ENCODE results near the gene SMARCD3. TPM values are rescaled to one million over a fixed set of nuclear protein-coding genes. Genes with fewer than 3 reads are reported as not detected.

SMARCD3 gene
- total RNA-seq, 2 experiments from 2014 or later = 1.5 to 1.9 TPM

GRCh38 chr7:151260471-151260870, 12.0 kb upstream of the SMARCD3 start:
- Histone ChIP-seq H3K4me3 (ENCODE audit: low read depth, low read length, poor library complexity, severe bottlenecking) (no peak overlapping the region), H4K20me1 (ENCODE audit: insufficient read depth, low read length) (no peaks in the 10 kb centered on the region), H2AFZ (ENCODE audit: low read length) (no peak overlapping the region), H3K9me2 (ENCODE audit: insufficient read depth, low read length) (no peaks in the 10 kb centered on the region), H3K27ac (ENCODE audit: low read depth, low read length, poor library complexity, severe bottlenecking) (no peak overlapping the region), H3K36me3 (ENCODE audit: insufficient read depth, low read length) (no peaks in the 10 kb centered on the region), H3K4me1 (ENCODE audit: insufficient read depth, low read length, poor library complexity, severe bottlenecking) (no peaks in the 10 kb centered on the region), H3K4me2 (ENCODE audit: low read length) (no peak overlapping the region), H3K9me3 (ENCODE audit: low read length) (no peaks in the 10 kb centered on the region), H3K79me2 (ENCODE audit: insufficient read depth, low read depth, low read length) (no peaks in the 10 kb centered on the region)
- TF ChIP-seq EZH2phosphoT487 (IDR thresholded peaks at IDR 0.05; ENCODE audit: borderline replicate concordance, low read depth, low read length) = no peak
- TF ChIP-seq CTCF (conservative IDR thresholded peaks at IDR 0.05; ENCODE audit: low read length) = no peak
- CTCF ChIA-PET (ENCODE audit: unreplicated experiment) = no interaction called here
- BruUV-seq (replicated peaks) = no TSS peak
- POLR2A ChIA-PET = no interaction called here
- DNase-seq (ENCODE audit: low spot score) = no peak
- intact Hi-C loops (cut with micrococcal nuclease; ENCODE audit: unreplicated experiment) = no loop called here

GRCh38 chr7:151257990-151258389, 9.5 kb upstream of the SMARCD3 start:
- no peak overlapping the region for H3K27ac ChIP-seq (ENCODE audit: low read depth, low read length, poor library complexity, severe bottlenecking)
- no peaks in the 10 kb centered on the region for H3K4me1 ChIP-seq (ENCODE audit: insufficient read depth, low read length, poor library complexity, severe bottlenecking)
- no peaks in the 10 kb centered on the region for H3K36me3 ChIP-seq (ENCODE audit: insufficient read depth, low read length)
- no peak overlapping the region for H3K4me2 ChIP-seq (ENCODE audit: low read length)
- no peaks in the 10 kb centered on the region for H4K20me1 ChIP-seq (ENCODE audit: insufficient read depth, low read length)
- H3K79me2 ChIP-seq (ENCODE audit: insufficient read depth, low read depth, low read length) = no peaks in the 10 kb centered on the region
- TF ChIP-seq CTCF (conservative IDR thresholded peaks at IDR 0.05; ENCODE audit: low read length) (no peak), EZH2phosphoT487 (IDR thresholded peaks at IDR 0.05; ENCODE audit: borderline replicate concordance, low read depth, low read length) (no peak)
- no peaks in the 10 kb centered on the region for H3K9me2 ChIP-seq (ENCODE audit: insufficient read depth, low read length)
- DNase-seq (ENCODE audit: low spot score) = no peak
- no peaks in the 10 kb centered on the region for H3K9me3 ChIP-seq (ENCODE audit: low read length)
- ChIA-PET POLR2A (no interaction called here), CTCF (ENCODE audit: unreplicated experiment) (interaction anchor here (0.5 kb wide), 1 partner anchor 101 kb away, joined by 3 read pairs; no protein-coding TSS in a partner anchor)
- intact Hi-C loops (cut with micrococcal nuclease; ENCODE audit: unreplicated experiment) = no loop called here
- H2AFZ ChIP-seq (ENCODE audit: low read length) = no peak overlapping the region
- H3K4me3 ChIP-seq (ENCODE audit: low read depth, low read length, poor library complexity, severe bottlenecking) = no peak overlapping the region
- BruUV-seq (replicated peaks) = no TSS peak

- ChIA-PET CTCF (ENCODE audit: unreplicated experiment) (interaction anchor here (0.7 kb wide), 1 partner anchor 9 kb away, joined by 4 read pairs; no protein-coding TSS in a partner anchor), POLR2A (interaction anchor here (0.6 to 0.9 kb wide), 2 partner anchors 228 to 400 kb away, joined by 3 to 4 read pairs; no protein-coding TSS in a partner anchor)
- peaks cover 4% of the 10 kb centered on the region for H3K4me1 ChIP-seq (ENCODE audit: insufficient read depth, low read length, poor library complexity, severe bottlenecking)
- BruUV-seq (replicated peaks) = no TSS peak
- H2AFZ ChIP-seq (ENCODE audit: low read length) = no peak overlapping the region
- no peaks in the 10 kb centered on the region for H3K36me3 ChIP-seq (ENCODE audit: insufficient read depth, low read length)
- H3K4me3 ChIP-seq (ENCODE audit: low read depth, low read length, poor library complexity, severe bottlenecking) = no peak overlapping the region
- no peak for DNase-seq (ENCODE audit: low spot score)
- no peaks in the 10 kb centered on the region for H3K79me2 ChIP-seq (ENCODE audit: insufficient read depth, low read depth, low read length)
- intact Hi-C loops (cut with micrococcal nuclease; ENCODE audit: unreplicated experiment) = no loop called here
- no peak overlapping the region for H3K4me2 ChIP-seq (ENCODE audit: low read length)
- no peaks in the 10 kb centered on the region for H3K9me2 ChIP-seq (ENCODE audit: insufficient read depth, low read length)
- no peak for TF ChIP-seq CTCF (conservative IDR thresholded peaks at IDR 0.05; ENCODE audit: low read length)
- no peak for TF ChIP-seq EZH2phosphoT487 (IDR thresholded peaks at IDR 0.05; ENCODE audit: borderline replicate concordance, low read depth, low read length)
- H3K27ac ChIP-seq (ENCODE audit: low read depth, low read length, poor library complexity, severe bottlenecking) = no peak overlapping the region
- no peaks in the 10 kb centered on the region for H3K9me3 ChIP-seq (ENCODE audit: low read length)
- H4K20me1 ChIP-seq (ENCODE audit: insufficient read depth, low read length) = no peaks in the 10 kb centered on the region
Observed at GRCh38 chr7:151256410-151257045, 8.0 kb upstream of the SMARCD3 start.
